HG02885 (cell line): Measurements from ENCODE around the gene NRIP2.
"Not testable (repeated sequence)": the region's sequence is repeated elsewhere in the genome, so short reads cannot be mapped to it uniquely, and the experiment has no call there.

Source experiments
- ATAC-seq: cut with Tn5 transposase; IDR thresholded peaks from one replicate; pipeline ENCODE4 v1.9.1; 2021; ENCODE audit warnings: mild to moderate bottlenecking; ENCODE audit not compliant: unreplicated experiment, poor library complexity

Gene NRIP2

GRCh38 chr12:2834581-2835491 is at the start of gene NRIP2:
Gene NRIP2 (minus strand): TSS chr12:2835035. CDS start chr12:2834983, 52 bp downstream.
- ATAC-seq = no peak

- no peak for ATAC-seq
These were observed 45.0 kb upstream of the NRIP2 start for GRCh38 chr12:2879853-2880252.

GRCh38 chr12:2877953-2878732 is 43.3 kb upstream of the NRIP2 start:
- no peak for ATAC-seq

GRCh38 chr12:2877047-2877952 is 42.5 kb upstream of the NRIP2 start, which contains the start of the genes FOXM1 and RHNO1:
Gene FOXM1 (minus strand): TSS chr12:2877174. CDS start chr12:2874478, 2,696 bp downstream.
Gene RHNO1 (plus strand): TSS chr12:2877223. CDS start chr12:2885367, 8,144 bp downstream.
- ATAC-seq = peak; percentile 84

- ATAC-seq = peak; percentile 43
These were observed 41.7 kb upstream of the NRIP2 start for GRCh38 chr12:2876431-2877046.

GRCh38 chr12:2868986-2869632 is 34.3 kb upstream of the NRIP2 start:
- not testable (repeated sequence) for ATAC-seq

GRCh38 chr12:2864198-2864597 is 29.4 kb upstream of the NRIP2 start:
- no peak for ATAC-seq

- not testable (repeated sequence) for ATAC-seq
These were observed 28.6 kb upstream of the NRIP2 start for GRCh38 chr12:2863402-2863801.

GRCh38 chr12:2862876-2863275 is 28.0 kb upstream of the NRIP2 start:
- ATAC-seq = no peak

- ATAC-seq = no peak
These were observed 25.3 kb upstream of the NRIP2 start for GRCh38 chr12:2860170-2860569.

- no peak for ATAC-seq
These were observed 24.1 kb upstream of the NRIP2 start for GRCh38 chr12:2858944-2859421.

GRCh38 chr12:2858334-2858733 is 23.5 kb upstream of the NRIP2 start:
- ATAC-seq = no peak

- ATAC-seq = no peak
These were observed 22.7 kb upstream of the NRIP2 start for GRCh38 chr12:2857576-2857975.

- no peak for ATAC-seq
These were observed 22.2 kb upstream of the NRIP2 start, which contains the start of gene TEX52 for GRCh38 chr12:2857021-2857431. Gene TEX52 (minus strand): TSS chr12:2857039. CDS start chr12:2857026, 13 bp downstream.

GRCh38 chr12:2856051-2856450 is 21.2 kb upstream of the NRIP2 start:
- no peak for ATAC-seq

- no peak for ATAC-seq
These were observed 20.7 kb upstream of the NRIP2 start for GRCh38 chr12:2855546-2855945.

GRCh38 chr12:2854669-2855453 is 20.0 kb upstream of the NRIP2 start:
- ATAC-seq = no peak

GRCh38 chr12:2853626-2854025 is 18.8 kb upstream of the NRIP2 start:
- no peak for ATAC-seq
